Measurements from ENCODE around the gene CTDSP1.
A peak's percentile ranks its signal among the peaks of the same experiment; 100 is the strongest.

The CTDSP1 gene, protein sequence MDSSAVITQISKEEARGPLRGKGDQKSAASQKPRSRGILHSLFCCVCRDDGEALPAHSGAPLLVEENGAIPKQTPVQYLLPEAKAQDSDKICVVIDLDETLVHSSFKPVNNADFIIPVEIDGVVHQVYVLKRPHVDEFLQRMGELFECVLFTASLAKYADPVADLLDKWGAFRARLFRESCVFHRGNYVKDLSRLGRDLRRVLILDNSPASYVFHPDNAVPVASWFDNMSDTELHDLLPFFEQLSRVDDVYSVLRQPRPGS

DNA sequence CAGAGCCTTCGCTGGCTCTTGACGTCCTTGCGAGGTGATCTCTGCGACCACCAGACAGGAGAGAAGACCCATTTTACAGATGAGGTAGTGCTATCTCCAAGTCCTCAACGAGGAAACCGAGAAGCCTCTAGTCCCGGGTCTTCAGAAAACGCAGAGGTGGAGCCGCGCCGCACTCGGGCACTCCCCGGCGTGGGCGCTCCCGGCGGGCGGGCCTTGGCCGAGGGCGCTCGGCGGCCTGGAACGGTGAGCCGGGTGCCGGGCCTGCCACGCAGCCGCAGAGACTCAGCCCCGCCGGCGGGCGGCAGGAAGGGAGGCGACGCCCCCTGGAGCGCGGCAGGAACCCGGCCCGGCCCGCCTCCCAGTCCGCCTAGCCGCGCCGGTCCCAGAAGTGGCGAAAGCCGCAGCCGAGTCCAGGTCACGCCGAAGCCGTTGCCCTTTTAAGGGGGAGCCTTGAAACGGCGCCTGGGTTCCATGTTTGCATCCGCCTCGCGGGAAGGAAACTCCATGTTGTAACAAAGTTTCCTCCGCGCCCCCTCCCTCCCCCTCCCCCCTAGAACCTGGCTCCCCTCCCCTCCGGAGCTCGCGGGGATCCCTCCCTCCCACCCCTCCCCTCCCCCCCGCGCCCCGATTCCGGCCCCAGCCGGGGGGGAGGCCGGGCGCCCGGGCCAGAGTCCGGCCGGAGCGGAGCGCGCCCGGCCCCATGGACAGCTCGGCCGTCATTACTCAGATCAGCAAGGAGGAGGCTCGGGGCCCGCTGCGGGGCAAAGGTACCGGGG is at the start of gene CTDSP1:
Gene CTDSP1 (plus strand): TSS at position 478 of the 776 bp plus-strand sequence. CDS start 223 bp downstream, at position 701.
- DNase-seq (ENCODE audit: low read depth, low spot score): peak; percentile 74

DNA sequence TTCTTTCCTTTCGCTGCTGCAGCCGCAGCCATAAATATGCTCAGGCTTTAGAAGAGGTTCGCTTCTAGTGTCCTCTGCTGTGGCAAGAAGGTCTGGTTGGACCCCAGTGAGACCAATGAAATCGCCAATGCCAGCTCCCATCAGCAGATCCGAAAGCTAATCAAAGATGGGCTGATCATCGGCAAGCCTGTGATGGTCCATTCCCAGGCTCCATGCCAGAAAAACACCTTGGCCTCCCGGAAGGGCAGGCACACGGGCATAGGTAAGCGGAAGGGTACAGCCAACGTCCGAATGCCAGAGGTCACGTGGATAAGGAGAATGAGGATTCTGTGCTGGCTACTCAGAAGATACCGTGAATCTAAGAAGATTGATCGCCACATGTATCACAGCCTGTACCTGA is 45.6 kb upstream of the CTDSP1 start:
- DNase-seq (ENCODE audit: low read depth, low spot score): no peak

DNA sequence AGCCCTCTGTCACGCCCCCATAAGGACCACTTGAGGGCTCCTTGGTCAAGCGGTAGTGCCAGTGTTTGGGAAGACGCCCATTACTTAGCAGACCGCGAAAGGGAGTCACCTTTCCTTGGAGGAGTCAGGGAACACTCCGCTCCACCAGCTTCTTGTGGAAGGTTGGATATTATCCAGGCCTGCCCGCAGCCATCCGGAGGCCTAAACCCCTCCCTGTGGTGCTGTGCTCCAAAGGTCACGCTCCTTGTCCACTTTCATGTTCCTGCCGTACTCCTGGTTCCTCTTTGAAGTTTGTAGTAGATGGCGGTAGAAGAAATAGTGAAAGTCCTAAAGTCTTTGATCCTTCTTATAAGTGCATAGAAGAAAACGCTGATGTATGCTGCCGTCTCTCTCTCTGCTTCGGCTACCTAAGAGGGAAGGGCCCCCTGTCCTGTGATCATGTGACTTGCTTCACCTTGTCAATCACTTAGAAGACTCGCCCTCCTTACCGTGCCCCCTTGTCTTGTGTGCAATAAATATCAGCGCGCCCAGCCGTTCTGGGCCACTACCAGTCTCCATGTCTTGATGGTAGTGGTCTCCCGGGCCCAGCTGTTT is 44.7 kb upstream of the CTDSP1 start:
- DNase-seq (ENCODE audit: low read depth, low spot score): no peak

DNA sequence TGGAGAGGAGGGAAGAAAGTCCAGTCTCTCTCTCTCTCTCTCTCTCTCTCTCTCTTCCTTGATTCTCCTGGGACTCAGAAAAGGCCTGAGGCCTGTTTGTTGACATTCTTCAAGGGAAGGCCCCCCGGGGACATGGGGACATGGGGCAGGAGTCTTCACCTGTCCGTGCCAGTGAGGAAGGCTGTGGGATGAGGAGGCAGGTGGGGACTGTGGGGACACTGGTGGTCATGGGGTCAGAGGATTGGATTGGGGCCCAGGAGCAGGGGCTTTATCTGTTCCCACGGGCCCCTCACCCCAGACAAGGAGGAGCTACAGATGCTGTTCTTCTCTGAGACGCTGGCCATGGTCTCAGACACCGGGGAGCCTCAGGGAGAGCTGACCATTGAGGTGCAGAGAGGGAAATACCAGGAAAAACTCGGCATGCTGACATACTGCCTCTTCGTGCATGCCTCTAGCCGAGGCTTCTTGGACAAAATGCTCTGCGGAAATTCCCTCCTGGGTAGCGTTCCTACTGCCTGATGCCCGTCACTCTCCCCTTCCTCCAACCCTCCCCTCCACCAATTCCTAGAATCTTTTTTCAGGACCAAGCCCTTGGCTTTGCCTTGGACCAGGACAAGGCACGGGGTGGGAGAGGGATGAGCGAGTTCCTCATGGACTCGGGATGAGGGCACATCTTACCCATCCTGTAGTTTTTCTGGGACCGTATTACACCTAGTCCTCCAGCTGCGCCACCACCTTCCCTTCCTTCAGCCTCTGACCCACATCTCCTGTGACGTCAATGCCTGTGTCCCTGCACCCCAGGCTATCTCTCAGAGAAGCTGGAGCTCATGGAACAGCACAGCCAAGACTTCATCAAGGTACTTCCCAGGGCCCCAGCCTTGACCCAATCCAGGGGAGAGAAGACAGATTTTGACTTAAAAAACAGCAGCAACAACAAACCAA is 42.2 kb upstream of the CTDSP1 start:
- DNase-seq (ENCODE audit: low read depth, low spot score): no peak

DNA sequence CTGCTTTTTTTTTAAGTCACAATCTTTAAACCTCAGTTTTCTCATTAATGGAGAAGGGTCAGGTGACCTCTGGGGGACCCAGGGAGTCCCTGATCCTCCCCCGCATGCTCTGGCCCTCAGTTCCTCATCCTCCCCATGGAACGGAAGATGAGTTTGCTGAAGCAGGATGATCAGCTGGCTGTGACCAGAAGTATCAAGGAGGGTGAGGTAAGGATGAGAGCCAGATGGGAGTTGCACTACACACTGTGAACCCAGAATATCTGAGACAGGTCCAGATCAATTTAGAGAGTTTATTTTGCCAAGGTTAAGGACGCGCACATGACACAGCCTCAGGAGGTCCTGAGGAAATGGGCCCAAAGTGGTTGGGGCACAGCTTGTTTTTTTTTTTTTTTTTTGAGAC is 39.2 kb upstream of the CTDSP1 start:
- DNase-seq (ENCODE audit: low read depth, low spot score): no peak

DNA sequence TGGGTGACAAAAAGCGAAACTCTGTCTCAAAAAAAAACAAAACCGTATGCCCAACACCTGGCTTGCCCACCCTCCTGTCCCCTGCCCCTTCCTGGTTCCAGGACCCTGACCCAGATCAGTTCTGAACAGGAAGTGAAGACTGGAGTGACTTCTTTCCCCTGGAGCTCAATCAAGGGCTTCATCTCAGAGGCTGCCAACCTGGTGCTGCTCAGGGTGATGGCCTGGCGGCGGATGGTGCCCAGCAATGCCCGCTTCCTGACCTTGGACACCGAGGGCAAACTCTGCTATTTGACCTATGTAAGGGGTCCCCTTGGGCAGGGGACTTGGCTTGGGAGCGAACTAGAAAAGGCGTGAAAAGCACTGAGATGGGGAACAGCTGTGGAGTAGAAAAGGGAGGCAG is 37.1 kb upstream of the CTDSP1 start:
- no peak for DNase-seq (ENCODE audit: low read depth, low spot score)

DNA sequence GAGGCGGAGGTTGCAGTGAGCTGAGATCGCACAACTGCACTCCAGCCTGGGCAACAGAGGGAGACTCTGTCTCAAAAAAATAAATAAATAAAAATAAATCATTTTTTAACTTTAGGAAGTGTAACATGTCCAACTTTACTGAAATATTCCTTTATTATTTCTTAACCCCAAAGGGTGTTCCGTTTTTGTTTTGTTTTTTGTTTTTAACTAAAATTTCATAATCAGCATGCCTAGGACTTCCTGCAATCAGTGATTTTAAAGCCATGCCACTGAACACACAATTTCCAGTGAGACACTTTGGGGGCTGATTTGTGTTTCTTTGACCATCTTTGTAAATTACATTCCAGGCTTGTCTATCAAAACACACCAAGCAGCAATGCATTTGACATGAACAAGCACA is 35.9 kb upstream of the CTDSP1 start:
- DNase-seq (ENCODE audit: low read depth, low spot score): no peak

DNA sequence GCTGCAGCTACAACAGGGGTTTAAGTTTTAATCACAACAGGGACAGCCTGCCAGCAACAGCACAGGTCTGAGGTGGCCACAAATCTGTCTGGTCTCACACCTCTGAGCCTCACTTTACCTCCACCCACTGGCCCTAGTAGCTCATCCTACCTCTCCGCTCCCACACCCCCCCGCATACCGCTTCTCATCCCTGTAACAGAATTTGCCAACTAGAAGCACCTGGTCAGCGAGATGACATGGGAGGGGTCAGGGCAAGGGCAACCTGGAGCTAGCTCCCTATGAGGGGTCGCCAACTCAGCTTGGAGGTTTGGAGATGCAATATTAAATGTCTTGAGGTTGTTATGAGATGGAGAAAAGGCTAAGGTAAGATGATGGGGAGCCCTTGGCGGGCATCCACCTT is 35.5 kb upstream of the CTDSP1 start:
- no peak for DNase-seq (ENCODE audit: low read depth, low spot score)

DNA sequence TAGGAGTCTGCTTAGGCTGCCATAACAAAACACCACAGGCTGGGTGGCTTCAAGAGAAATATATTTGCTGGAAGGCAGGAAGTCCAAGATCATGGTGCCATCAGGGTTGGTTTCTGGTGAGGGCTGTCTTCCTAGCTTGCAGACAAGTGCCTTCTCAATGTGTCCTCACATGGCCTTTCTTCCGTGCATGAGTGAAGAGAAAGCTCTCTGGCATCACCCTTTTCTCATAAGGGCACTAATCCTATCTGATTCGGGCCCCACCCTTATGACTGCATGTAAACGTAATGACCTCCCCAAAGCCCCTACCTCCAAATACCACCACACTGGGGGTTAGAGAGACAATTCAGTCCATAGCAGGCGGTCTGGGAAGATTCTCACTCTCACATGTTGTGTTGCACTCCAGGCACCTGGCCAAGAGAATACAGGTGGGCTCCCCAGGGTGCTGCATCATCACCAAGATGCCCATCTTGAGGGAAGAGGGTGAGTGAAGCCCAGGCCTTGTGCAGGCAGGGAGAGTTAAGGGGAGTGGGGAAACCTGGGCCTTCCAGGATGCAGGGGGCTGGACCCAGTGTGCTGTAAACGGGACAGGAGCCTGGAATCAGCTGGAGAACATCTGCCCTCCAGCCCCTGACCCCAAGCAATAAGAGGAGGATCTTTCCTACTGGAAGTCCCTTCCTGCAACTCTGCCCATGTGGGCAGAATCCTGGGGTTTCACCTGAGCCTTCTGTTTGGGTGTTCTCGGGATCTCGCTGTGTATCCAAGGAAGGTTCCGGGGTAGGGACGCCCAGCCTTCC is 32.9 kb upstream of the CTDSP1 start:
- DNase-seq (ENCODE audit: low read depth, low spot score): no peak

DNA sequence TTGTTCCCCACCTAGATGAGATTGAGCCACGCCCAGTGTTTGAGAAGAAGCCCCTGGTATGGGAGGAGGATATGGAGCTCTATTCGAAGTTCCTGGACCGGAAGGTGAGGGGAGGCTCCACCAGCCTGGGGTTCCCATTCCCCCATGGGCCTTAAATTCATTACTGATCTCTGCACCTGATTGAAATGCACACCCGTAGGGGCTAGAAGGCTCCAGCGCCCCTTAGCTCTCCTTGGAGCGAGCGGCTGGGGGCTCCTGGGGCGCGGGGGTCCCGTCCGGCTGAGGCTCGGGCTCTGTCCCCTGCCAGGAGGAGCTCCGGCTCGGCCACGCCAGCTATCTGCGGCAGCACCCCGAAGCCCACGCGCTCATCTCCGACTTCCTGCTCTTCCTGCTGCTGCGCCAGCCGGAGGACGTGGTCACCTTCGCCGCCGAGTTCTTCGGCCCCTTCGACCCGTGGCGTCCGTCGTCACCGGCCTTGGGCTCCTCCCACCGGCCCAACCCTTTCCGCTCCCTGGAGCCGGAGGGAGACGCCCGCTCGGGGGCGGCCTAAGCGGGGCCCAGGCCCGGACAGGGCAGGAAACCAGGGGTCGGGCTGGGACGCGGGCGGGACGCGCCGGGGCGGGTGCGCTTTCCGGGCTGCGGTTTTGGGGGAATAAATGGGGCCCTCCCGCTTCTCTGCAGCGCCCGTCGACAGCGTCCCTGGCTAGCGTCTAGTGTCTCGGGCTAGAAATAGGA is 32.1 kb upstream of the CTDSP1 start:
- peak; percentile 14 for DNase-seq (ENCODE audit: low read depth, low spot score)

DNA sequence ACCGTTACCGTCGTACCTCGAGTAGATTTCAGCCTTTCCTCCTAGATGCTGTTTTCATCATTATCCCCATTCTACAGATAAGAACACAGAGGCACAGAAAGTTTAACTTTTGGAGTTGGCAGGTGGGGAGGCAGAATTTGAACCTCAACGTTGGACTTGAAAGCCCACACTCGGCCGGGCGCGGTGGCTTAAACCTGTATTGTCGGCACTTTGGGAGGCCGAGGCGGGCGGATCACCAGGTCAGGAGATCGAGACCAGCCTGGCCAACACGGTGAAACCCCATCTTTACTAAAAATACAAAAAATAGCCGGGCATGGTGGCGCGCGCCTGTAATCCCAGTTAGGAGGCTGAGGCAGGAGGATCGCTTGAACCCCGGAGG is 31.5 kb upstream of the CTDSP1 start:
- no peak for DNase-seq (ENCODE audit: low read depth, low spot score)

DNA sequence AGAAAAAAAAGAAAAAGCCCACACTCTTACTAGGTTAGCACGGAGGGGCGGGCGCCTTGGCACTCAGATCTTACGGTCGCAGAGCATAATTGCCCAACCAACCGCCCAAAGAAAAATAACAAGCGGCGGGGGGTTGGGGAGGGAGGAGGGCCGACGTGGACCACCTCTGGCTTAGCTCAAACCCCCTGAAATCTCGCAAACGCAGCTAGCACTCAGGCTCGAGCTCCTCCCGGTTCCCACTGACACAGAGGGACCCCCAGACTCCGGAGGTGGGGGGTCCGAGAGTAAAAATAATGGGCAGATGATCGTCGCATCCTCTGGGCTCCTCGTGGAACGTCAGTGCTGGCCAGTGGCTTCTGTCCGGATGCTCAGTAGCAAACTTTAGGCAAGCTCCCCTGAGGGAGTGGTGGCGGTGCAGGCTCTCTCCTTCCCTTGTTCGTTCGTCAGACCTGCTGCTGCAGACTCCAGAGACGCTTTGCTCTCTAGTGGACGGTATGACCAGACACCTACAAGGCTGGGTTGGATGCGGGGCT is 31.0 kb upstream of the CTDSP1 start:
- no peak for DNase-seq (ENCODE audit: low read depth, low spot score)

DNA sequence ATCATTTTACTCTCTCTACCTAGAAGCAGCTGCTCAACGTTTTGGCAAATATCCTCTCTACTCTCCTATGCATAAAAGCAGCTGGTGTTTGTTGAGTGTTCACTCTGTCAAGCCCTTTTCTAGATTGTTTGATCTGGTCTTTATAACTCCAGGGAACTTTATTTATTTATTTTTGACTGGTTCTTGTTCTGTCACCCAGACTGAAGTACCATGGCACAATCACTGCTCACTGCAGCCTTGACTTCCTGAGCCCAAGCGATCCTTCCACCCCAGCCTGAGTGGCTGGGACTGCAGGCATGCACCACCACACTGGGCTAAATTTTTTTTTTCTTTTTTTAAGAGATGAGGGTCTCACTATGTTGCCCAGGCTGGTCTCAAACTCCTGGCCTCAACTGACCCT is 30.3 kb upstream of the CTDSP1 start:
- no peak for DNase-seq (ENCODE audit: low read depth, low spot score)

DNA sequence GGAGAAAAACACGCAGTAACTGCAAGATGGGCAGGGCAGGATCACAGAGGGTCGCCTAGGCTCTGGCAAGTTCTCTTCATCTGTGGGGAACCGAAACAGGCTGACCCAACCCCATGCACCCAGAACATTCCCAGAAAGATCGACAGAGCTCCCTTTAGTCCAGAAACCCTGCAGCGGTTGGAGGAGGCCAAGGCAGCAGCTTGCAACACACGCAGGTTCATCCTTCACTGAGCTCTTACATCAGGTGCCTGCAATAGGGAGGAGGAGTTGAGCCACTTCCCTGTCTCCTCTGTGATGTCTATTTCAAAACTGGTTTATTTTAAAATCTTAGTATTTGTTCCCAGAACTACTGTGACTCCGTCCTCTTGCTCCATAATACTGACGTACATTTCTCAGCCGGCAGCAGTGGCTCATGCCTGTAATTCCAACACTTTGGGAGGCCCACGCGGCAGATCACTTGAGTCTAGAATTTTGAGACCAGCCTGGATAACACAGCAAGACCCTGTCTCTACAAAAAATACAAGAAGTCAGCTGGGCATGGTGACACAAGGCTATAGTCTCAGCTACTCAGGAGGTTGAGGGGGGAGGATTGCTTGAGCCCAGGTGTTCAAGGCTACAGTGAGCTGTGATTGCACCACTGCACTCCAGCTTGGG is 29.1 kb upstream of the CTDSP1 start:
- no peak for DNase-seq (ENCODE audit: low read depth, low spot score)

DNA sequence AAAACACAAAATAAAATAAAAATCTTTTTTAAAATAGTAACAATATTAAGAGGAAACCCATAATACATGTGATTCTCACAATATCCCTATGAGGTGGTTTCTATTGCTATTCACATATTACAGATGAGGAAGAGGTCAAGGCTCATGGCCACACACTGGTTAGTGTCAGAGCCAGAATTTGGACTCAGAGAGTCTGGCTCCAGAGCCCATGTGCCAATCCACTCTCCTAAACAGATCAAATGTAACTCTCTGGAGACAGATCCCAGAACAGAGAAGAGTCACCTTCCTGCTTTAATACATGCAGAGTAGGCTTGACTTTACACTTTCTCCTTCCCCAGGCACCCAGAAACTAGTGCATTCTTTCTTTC is 27.7 kb upstream of the CTDSP1 start:
- no peak for DNase-seq (ENCODE audit: low read depth, low spot score)

DNA sequence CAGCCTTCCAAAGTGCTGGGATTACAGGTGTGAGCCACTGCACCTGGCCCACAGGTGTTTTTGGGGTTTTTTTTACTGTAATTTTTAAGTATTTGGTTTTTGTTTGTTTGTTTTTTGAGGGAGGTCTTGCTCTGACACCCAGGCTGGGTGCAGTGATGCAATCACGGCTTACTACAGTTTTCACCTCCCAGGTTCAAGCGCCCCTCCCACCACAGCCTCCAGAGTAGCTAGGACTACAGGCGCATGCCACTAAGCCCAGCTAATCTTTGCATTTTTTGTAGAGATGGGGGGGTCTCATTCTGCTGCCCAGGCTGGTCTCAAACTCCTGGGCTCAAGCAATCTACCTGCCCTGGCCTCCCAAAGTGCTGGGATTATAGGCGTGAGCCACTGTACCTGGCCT is 24.9 kb upstream of the CTDSP1 start:
- no peak for DNase-seq (ENCODE audit: low read depth, low spot score)

DNA sequence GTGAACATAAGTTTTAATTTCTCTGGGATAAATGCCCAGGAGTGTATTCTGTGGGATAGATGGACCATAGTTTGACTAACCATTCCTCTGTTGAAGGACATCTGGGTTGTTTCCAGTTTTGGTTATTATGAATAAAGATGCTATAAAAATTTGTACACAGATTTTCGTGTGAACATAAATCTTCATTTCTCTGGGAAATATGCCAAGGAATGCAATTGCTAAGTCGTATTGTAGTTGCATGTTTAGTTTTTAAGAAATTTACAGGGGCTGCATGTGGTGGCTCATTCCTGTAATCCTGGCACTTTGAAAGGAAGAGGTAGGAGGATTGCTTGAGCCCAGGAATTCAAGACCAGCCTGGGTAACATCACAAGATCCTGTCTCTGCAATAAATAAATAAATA is 24.5 kb upstream of the CTDSP1 start:
- no peak for DNase-seq (ENCODE audit: low read depth, low spot score)

DNA sequence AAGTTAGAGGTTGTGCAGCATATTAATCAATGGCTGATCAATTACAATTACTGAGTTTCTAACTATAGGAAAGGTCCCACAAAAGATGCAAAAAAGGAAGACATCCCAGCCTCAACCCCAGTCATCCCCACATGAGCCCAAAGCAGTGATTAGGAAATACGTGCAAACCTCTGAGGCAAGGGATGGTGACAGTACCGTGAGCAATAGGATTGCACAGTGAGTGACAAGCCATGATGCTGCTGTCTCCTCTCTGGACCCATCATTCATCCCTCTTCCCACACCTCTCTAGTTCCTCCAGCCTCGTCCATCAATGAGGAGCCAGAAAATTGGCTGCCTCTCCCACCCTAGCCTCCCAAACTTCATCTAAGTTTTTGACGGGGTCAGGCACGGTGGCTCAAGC is 21.6 kb upstream of the CTDSP1 start:
- no peak for DNase-seq (ENCODE audit: low read depth, low spot score)

DNA sequence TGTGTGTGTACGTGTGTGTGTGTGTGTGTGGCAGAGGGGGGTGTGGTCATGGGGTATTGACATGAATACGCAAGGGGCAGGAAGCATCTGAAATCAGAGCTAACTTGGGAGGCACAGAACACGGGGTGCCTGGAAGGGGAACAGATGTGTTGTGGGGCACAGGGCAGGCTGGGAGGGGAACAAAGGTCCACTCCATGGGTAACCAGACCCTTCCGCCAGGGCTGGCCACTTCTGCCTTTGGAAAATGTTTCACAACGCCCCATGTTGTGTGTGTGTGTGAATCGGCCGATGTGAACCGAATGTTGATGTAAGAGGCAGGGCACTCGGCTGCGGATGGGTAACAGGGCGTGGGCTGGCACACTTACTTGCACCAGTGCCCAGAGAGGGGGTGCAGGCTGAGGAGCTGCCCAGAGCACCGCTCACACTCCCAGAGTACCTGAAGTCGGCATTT is 17.7 kb upstream of the CTDSP1 start, which contains the start of gene SLC11A1:
Gene SLC11A1 (plus strand): TSS at position 358 of the 451 bp plus-strand sequence. CDS start 96 bp downstream, outside the sequence.
- no peak for DNase-seq (ENCODE audit: low read depth, low spot score)

Data from activated naive CD8-positive, alpha-beta T cell treated with anti-CD3 and anti-CD28 coated beads, Interleukin-2, amount 50 U/mL, for 16 hours (primary cell).